Stimulated activated CD4-positive, alpha-beta T cell treated with anti-CD3 and anti-CD28 coated beads, Interleukin-2, amount 100 ng/mL, for 48 hours (primary cell): ENCODE data around the gene PHKG2.

Experiments used
- DNase-seq, 2 donors: peaks; one replicate each; pipeline ENCODE4 v3.0.0-alpha.2; 2020

Gene PHKG2

GRCh38 chr16:30758988-30759491 lies 10.8 kb downstream of the PHKG2 start:
- no peak for DNase-seq

DNA sequence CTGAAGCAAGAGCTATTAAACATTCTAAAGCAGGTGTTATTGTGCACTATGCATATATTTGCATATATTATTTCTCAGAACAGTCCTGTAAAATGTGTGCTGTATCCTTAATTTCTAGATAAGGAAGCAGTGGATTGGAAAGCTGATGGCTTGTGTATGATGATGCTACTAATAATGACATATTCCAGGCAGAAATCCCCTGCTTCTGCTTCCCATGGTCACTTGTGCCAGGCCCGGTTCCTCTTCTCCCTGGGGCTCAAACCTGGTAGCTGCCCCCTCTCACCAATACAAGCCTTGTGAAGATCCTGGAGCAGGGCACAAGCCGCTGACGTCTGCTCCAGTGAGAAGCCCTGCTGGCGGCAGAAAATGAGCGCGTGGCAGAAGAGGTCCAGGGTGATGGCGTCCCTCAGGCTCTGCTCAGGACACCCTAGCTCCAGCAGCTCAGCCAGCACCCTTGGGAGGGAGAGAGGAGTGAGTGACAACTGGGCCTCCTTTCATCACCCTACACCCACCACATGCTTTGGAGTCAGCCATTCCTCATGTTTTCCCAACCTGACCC lies 11.9 kb downstream of the PHKG2 start:
- DNase-seq, result no peak

GRCh38 chr16:30760577-30761426 lies 12.6 kb downstream of the PHKG2 start:
- DNase-seq, result no peak

GRCh38 chr16:30761427-30761927 lies 13.3 kb downstream of the PHKG2 start:
- no peak for DNase-seq

- peak; percentile 85 to 89 for DNase-seq
Measured at GRCh38 chr16:30761928-30762902, 14.0 kb downstream of the PHKG2 start, which contains the start of the genes CFAP119 and RNF40. CFAP119 (minus strand) TSS chr16:30762062; CDS start chr16:30761748, 314 bp downstream. RNF40 (plus strand) TSS chr16:30762322; CDS start chr16:30762546, 224 bp downstream.

GRCh38 chr16:30762991-30763725 lies 14.9 kb downstream of the PHKG2 start:
- no peak for DNase-seq

- DNase-seq, result no peak
Measured at GRCh38 chr16:30764086-30764485, 15.9 kb downstream of the PHKG2 start.

- DNase-seq, result no peak
Measured at GRCh38 chr16:30764816-30765465, 16.7 kb downstream of the PHKG2 start.

DNA sequence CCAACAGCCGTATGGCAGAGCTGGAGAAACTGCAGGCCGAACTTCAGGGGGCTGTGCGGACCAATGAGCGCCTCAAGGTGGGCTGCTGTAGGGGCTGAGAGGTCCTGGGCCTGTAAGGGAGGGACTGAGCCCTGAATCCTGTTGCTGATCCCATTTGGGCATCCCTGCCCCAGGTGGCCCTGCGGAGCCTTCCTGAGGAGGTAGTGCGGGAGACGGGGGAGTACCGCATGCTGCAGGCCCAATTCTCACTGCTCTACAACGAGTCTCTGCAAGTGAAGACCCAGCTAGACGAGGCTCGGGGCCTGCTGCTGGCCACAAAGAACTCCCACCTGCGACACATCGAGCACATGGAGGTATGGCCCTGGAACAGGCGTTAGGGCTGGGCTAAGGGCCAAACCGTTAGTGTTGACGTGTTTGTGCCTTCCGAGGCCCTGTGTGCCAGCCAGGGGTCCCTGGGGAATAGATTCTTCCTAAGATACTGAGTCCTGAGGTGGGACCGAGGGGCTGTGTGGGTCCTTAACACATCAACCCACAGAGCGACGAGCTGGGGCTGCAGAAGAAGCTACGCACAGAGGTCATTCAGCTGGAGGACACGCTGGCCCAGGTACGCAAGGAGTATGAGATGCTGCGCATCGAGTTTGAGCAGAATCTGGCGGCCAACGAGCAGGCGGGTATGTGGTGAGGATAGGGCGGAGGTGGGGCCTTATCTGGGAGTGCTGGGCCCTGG lies 18.1 kb downstream of the PHKG2 start:
- no peak for DNase-seq

DNA sequence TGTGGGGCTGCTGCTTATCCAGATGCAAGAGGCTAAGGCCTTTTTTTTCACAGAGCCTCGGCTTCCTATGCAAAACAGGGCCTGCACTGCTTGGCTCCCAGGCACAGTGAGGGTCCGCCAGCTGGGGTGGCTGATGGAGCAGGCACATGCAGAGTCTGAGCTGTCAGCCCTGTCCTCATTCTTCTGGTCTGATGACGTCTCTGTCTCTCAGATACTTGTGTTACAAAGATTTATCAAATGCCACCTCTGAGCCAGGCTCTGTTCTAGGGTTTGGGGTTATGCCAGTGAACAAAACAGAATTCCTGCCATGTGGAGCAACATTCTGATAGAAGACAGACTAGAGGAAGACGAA lies 18.7 kb downstream of the PHKG2 start:
- DNase-seq, result no peak

DNA sequence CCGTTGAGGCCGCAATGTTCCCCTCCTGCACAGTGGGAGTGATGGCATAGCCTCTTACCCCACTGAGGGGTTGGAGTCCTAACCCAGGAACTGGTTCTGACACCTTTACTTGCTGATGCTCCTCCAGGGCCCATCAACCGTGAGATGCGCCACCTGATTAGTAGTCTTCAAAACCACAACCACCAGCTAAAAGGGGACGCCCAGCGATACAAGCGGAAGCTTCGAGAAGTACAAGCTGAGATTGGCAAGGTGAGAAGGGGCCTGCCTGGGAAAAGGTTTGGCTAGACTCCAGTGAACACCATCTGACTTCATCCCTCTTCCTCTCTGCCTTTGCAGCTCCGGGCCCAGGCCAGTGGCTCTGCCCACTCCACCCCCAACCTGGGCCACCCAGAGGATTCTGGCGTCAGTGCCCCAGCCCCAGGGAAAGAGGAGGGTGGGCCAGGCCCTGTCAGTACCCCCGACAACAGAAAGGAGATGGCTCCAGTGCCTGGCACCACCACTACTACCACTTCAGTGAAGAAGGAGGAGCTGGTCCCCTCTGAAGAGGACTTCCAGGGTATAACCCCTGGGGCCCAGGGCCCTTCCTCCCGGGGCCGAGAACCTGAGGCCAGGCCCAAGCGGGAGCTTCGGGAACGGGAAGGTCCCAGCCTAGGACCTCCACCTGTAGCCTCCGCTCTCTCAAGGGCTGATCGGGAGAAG lies 19.7 kb downstream of the PHKG2 start:
- DNase-seq, result no peak

- no peak for DNase-seq
Measured at GRCh38 chr16:30768583-30769181, 20.5 kb downstream of the PHKG2 start.

DNA sequence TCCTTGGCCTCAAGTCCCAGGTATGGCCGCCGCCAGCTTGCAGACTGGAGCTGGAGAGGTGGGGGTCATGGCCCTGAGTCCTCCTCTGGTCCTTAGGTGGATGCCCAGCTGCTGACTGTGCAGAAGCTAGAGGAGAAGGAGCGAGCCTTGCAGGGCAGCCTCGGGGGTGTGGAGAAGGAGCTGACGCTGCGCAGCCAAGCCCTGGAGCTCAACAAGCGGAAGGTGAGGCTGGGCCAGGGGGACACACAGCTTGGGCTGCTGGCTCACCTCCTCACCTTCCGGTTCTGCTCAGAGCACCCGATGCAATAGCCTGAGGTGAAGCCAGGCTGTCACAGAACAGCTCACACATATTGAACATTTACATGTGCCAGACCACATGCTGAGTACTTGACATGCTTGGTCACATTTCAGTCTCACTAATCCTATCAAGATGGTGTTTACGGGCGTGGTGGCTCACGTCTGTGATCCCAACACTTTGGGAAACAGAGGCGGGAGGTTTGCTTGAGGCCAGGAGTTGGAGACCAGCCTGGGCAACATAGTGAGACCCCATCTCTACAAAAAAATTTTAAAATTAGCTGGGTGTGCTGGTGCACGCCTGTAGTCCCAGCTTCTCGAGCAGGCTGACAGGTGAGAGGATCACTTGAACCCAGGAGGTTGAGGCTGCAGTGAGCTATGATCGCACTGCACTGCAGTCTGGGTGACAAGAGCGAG lies 21.3 kb downstream of the PHKG2 start:
- DNase-seq, result no peak

DNA sequence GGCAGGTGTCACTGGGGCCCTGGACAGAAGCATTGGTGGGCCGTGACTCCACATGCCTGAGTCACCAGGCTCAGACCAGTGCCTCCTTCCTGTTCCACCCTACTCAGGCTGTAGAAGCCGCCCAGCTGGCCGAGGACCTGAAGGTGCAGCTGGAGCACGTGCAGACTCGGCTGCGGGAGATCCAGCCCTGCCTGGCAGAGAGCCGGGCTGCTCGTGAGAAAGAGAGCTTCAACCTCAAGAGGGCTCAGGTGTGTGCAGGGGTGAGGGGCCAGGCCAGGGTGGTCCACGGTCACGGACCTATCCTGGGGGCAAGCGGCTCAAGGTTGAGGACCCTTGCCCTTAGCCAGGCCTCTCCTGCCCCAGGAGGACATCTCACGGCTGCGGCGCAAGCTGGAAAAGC lies 23.5 kb downstream of the PHKG2 start:
- no peak for DNase-seq

GRCh38 chr16:30773826-30774225 lies 25.6 kb downstream of the PHKG2 start:
- DNase-seq, result no peak

GRCh38 chr16:30774367-30775130 lies 26.3 kb downstream of the PHKG2 start:
- DNase-seq, result no peak

GRCh38 chr16:30775131-30775391 lies 26.8 kb downstream of the PHKG2 start:
- DNase-seq, result no peak

GRCh38 chr16:30775392-30776188 lies 27.4 kb downstream of the PHKG2 start:
- peak; percentile 50 to 53 for DNase-seq
